ENCODE data around the gene KRT82. TPM values are rescaled to one million over a fixed set of nuclear protein-coding genes. Genes with fewer than 3 reads are reported as not detected.

Gene KRT82
- total RNA-seq, 4 donors from 2014 or later, result not detected

- no peaks in the 10 kb centered on the region for H3K9me3 ChIP-seq
- no peak overlapping the region for H3K27ac ChIP-seq
- no peaks in the 10 kb centered on the region for H3K27me3 ChIP-seq
- no peaks in the 10 kb centered on the region for H3K36me3 ChIP-seq
- no peaks in the 10 kb centered on the region for H3K4me1 ChIP-seq
- no peak for DNase-seq
- H3K4me3 ChIP-seq, result no peak overlapping the region
- in situ Hi-C loops (cut with MboI; ENCODE audit: low pct_ligation_motif_present in 1 of 4, low pct_unique_long_range_greater_than_20kb in 1 of 4, low sequenced_read_pairs in 3 of 4), result no loop called here
- 39 to 59% methylated on average over 5 to 9 of the region's 9 CpGs for WGBS, 2 donors (ENCODE audit: low coverage in 1 of 2)
- intact Hi-C loops (cut with DNase I; ENCODE audit: low total_unique reads), result no loop called here
- no peak for TF ChIP-seq CTCF (IDR thresholded peaks at IDR 0.05)
Observed at GRCh38 chr12:52351196-52352059, 54.7 kb downstream of the KRT82 start.

- no peak overlapping the region for H3K27ac ChIP-seq
- no peaks in the 10 kb centered on the region for H3K36me3 ChIP-seq
- DNase-seq, result no peak
- WGBS, 2 donors (ENCODE audit: low coverage in 1 of 2), result 76 to 100% methylated on average over 1 to 5 of the region's 5 CpGs
- TF ChIP-seq EP300 (IDR thresholded peaks at IDR 0.05; ENCODE audit: low read depth) (no peak), POLR2A (IDR thresholded peaks at IDR 0.05) (no peak), CTCF (IDR thresholded peaks at IDR 0.05) (no peak), POLR2AphosphoS5 (IDR thresholded peaks at IDR 0.05) (no peak)
- H3K4me1 ChIP-seq, result no peaks in the 10 kb centered on the region
- in situ Hi-C loops (cut with MboI; ENCODE audit: low pct_ligation_motif_present in 1 of 4, low pct_unique_long_range_greater_than_20kb in 1 of 4, low sequenced_read_pairs in 3 of 4), result no loop called here
- no peaks in the 10 kb centered on the region for H3K27me3 ChIP-seq
- no peaks in the 10 kb centered on the region for H3K9me3 ChIP-seq
- no peak overlapping the region for H3K4me3 ChIP-seq
- intact Hi-C loops (cut with DNase I; ENCODE audit: low total_unique reads), result no loop called here
Observed at GRCh38 chr12:52350786-52351185, 55.3 kb downstream of the KRT82 start.

GRCh38 chr12:52350021-52350620 is 56.0 kb downstream of the KRT82 start:
- H3K27ac ChIP-seq, result no peak overlapping the region
- whole genome bisulfite sequencing, 2 donors (ENCODE audit: low coverage in 1 of 2), result 92% methylated on average over 8 of the region's 8 CpGs; no CpG with 5 or more reads in 1 of the 2 donors
- H3K4me3 ChIP-seq, result no peak overlapping the region
- TF ChIP-seq EP300 (IDR thresholded peaks at IDR 0.05; ENCODE audit: low read depth) (no peak), CTCF (IDR thresholded peaks at IDR 0.05) (no peak), POLR2AphosphoS5 (IDR thresholded peaks at IDR 0.05) (no peak), POLR2A (IDR thresholded peaks at IDR 0.05) (no peak)
- intact Hi-C loops (cut with DNase I; ENCODE audit: low total_unique reads), result no loop called here
- in situ Hi-C loops (cut with MboI; ENCODE audit: low pct_ligation_motif_present in 1 of 4, low pct_unique_long_range_greater_than_20kb in 1 of 4, low sequenced_read_pairs in 3 of 4), result no loop called here
- no peak for DNase-seq
- no peaks in the 10 kb centered on the region for H3K27me3 ChIP-seq
- H3K36me3 ChIP-seq, result no peaks in the 10 kb centered on the region
- H3K4me1 ChIP-seq, result no peaks in the 10 kb centered on the region
- no peaks in the 10 kb centered on the region for H3K9me3 ChIP-seq

- TF ChIP-seq CTCF (IDR thresholded peaks at IDR 0.05), result no peak
- TF ChIP-seq POLR2A (IDR thresholded peaks at IDR 0.05), result no peak
- TF ChIP-seq EP300 (IDR thresholded peaks at IDR 0.05; ENCODE audit: low read depth), result no peak
- no peak for TF ChIP-seq POLR2AphosphoS5 (IDR thresholded peaks at IDR 0.05)
- no peaks in the 10 kb centered on the region for H3K9me3 ChIP-seq
- in situ Hi-C loops (cut with MboI; ENCODE audit: low pct_ligation_motif_present in 1 of 4, low pct_unique_long_range_greater_than_20kb in 1 of 4, low sequenced_read_pairs in 3 of 4) (no loop called here), intact Hi-C loops (cut with DNase I; ENCODE audit: low total_unique reads) (no loop called here)
- 65 to 74% methylated on average over 5 to 6 of the region's 6 CpGs for WGBS, 2 donors (ENCODE audit: low coverage in 1 of 2)
- H3K27me3 ChIP-seq, result no peaks in the 10 kb centered on the region
- no peak overlapping the region for H3K4me3 ChIP-seq
- DNase-seq, result no peak
- no peaks in the 10 kb centered on the region for H3K36me3 ChIP-seq
- no peak overlapping the region for H3K27ac ChIP-seq
- H3K4me1 ChIP-seq, result no peaks in the 10 kb centered on the region
Observed at GRCh38 chr12:52349196-52349595, 56.9 kb downstream of the KRT82 start.

All from transverse colon (tissue), 4 donors.